ENCODE measurements around the gene OR52R1. TPM values are rescaled to one million over a fixed set of nuclear protein-coding genes. Genes with fewer than 3 reads are reported as not detected.
"Not testable (repeated sequence)": the region's sequence is repeated elsewhere in the genome, so short reads cannot be mapped to it uniquely, and the experiment has no call there.

The OR52R1 gene
- not detected for total RNA-seq

DNA sequence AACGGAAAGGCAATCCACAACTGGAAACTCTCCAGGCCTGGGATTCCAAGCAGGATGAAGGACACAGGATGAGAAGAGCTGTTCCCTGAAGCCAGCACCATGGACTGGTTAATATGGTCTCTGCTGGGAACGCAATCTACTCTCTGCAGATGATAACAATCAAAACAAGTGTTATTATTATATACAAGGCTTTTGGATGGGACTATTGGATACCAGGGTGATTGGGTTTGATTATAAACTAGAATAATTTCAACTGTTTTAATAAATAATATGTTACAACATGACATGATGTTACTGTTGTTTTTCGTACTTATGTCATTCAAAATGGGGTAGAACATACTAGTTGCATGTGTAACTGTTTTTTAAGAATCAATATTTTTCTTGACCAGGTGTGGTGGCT lies at the start of gene OR52R1:
Gene OR52R1, minus strand, starts transcription at position 101 of the 400 bp plus-strand sequence. Its CDS starts 0 bp downstream, at position 101.
- H3K36me3 Mint-ChIP-seq (ENCODE audit: insufficient read depth in 2 of 2) = peaks cover 0 to 1% of the 10 kb centered on the region in 2 donors
- DNase-seq (no peak), ATAC-seq (replicated peaks in 1 of 2) (no peak)
- H3K27ac Mint-ChIP-seq = no peak within 1 kb of the TSS
- no peaks in the 10 kb centered on the region for H3K4me1 Mint-ChIP-seq (ENCODE audit: low read depth)
- no peaks in the 10 kb centered on the region for H3K27me3 Mint-ChIP-seq (ENCODE audit: low read depth)
- H3K9me3 Mint-ChIP-seq = no peaks in the 10 kb centered on the region
- no peak within 1 kb of the TSS for H3K4me3 Mint-ChIP-seq

DNA sequence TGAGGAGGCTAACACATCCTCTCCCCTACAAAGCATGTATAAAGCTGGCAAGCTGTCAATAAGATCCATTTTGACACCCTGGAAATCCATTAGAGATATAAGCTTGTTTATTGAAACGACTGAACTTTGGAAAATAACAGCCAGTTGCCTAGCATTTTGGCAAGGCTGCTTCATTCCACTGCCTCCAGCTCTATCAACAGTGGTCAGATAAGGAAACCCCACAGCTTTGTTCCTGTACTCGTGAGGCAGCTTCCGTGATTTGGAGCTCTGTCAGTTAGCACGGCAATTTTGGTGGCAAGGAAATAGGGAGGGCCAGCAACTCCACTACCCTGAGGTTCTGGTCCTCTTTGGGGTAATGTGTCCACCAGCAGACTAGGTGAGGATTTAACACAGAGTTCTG lies 46.9 kb upstream of the OR52R1 start:
- no peaks in the 10 kb centered on the region for H3K4me1 Mint-ChIP-seq (ENCODE audit: low read depth)
- H3K27ac Mint-ChIP-seq = no peak overlapping the region
- DNase-seq (no peak), ATAC-seq (replicated peaks in 1 of 2) (no peak)
- H3K36me3 Mint-ChIP-seq (ENCODE audit: insufficient read depth in 2 of 2) = no peaks in the 10 kb centered on the region
- no peaks in the 10 kb centered on the region for H3K9me3 Mint-ChIP-seq
- peaks cover 7% of the 10 kb centered on the region for H3K27me3 Mint-ChIP-seq (ENCODE audit: low read depth)
- H3K4me3 Mint-ChIP-seq = no peak overlapping the region

DNA sequence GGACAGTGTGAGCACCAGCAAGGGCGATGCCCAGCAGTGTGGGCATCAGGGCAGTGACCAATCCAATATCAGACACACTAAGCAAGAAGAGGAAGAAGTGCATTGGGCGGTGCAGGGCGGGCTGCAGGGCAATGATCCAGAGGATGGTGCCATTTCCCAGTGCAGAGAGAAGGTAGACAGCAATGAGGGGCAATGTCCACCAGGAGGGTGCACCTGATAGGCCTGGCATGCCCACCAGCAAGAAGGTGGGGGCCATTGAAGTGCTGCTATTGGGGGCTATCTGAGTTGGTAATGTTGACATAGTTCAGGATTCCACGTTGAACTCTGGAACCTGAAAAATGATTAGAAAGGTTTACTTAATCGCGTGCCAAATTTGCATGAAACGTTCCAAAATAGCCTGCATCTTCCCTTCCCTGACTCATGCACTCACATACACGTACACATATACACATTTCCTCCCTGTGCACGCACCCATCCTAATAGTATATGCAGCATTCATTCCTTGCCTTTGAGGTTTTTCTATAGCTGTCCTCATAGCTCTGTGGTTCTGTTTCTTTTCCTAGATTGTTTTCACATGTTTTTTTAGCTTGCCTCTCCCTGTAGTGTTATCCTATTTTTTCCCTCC lies 44.8 kb upstream of the OR52R1 start, which contains the start of gene OR51S1:
Gene OR51S1, minus strand, starts transcription at position 301 of the 625 bp plus-strand sequence. Its CDS starts 0 bp downstream, at position 301.
- Mint-ChIP-seq H3K36me3 (ENCODE audit: insufficient read depth in 2 of 2) (no peaks in the 10 kb centered on the region), H3K9me3 (no peaks in the 10 kb centered on the region), H3K27me3 (ENCODE audit: low read depth) (peaks cover 7% of the 10 kb centered on the region), H3K4me1 (ENCODE audit: low read depth) (no peaks in the 10 kb centered on the region), H3K4me3 (no peak within 1 kb of the TSS), H3K27ac (no peak within 1 kb of the TSS)
- DNase-seq (no peak), ATAC-seq (replicated peaks in 1 of 2) (no peak)

- DNase-seq (no peak), ATAC-seq (replicated peaks in 1 of 2) (no peak)
- H3K27ac Mint-ChIP-seq = no peak overlapping the region
- H3K4me1 Mint-ChIP-seq (ENCODE audit: low read depth) = no peaks in the 10 kb centered on the region
- H3K27me3 Mint-ChIP-seq (ENCODE audit: low read depth) = peaks cover 13% of the 10 kb centered on the region
- H3K4me3 Mint-ChIP-seq = no peak overlapping the region
- no peaks in the 10 kb centered on the region for H3K36me3 Mint-ChIP-seq (ENCODE audit: insufficient read depth in 2 of 2)
- no peaks in the 10 kb centered on the region for H3K9me3 Mint-ChIP-seq
Observed at GRCh38 chr11:4839851-4840549, 35.8 kb upstream of the OR52R1 start.

- no peak for DNase-seq
- no peaks in the 10 kb centered on the region for H3K36me3 Mint-ChIP-seq (ENCODE audit: insufficient read depth in 2 of 2)
- no peaks in the 10 kb centered on the region for H3K4me1 Mint-ChIP-seq (ENCODE audit: low read depth)
- H3K27me3 Mint-ChIP-seq (ENCODE audit: low read depth) = peaks cover 5% of the 10 kb centered on the region
- no peak overlapping the region for H3K4me3 Mint-ChIP-seq
- H3K9me3 Mint-ChIP-seq = no peaks in the 10 kb centered on the region
- H3K27ac Mint-ChIP-seq = no peak overlapping the region
- no peak for ATAC-seq (replicated peaks in 1 of 2)
Observed at GRCh38 chr11:4830909-4831308, 26.7 kb upstream of the OR52R1 start.

GRCh38 chr11:4830346-4830745 lies 26.2 kb upstream of the OR52R1 start:
- Mint-ChIP-seq H3K4me3 (no peak overlapping the region), H3K9me3 (no peaks in the 10 kb centered on the region), H3K27ac (no peak overlapping the region), H3K36me3 (ENCODE audit: insufficient read depth in 2 of 2) (no peaks in the 10 kb centered on the region), H3K27me3 (ENCODE audit: low read depth) (peaks cover 3% of the 10 kb centered on the region), H3K4me1 (ENCODE audit: low read depth) (no peaks in the 10 kb centered on the region)
- ATAC-seq (replicated peaks in 1 of 2) (no peak), DNase-seq (no peak)

- no peak for ATAC-seq (replicated peaks in 1 of 2)
Observed at GRCh38 chr11:4826425-4826824, 22.2 kb upstream of the OR52R1 start.

GRCh38 chr11:4825132-4825531 lies 21.0 kb upstream of the OR52R1 start:
- Mint-ChIP-seq H3K27ac (no peak overlapping the region), H3K27me3 (ENCODE audit: low read depth) (peaks cover 7% of the 10 kb centered on the region), H3K4me3 (no peak overlapping the region), H3K36me3 (ENCODE audit: insufficient read depth in 2 of 2) (no peaks in the 10 kb centered on the region), H3K4me1 (ENCODE audit: low read depth) (no peaks in the 10 kb centered on the region), H3K9me3 (no peaks in the 10 kb centered on the region)
- DNase-seq = no peak
- no peak for ATAC-seq (replicated peaks in 1 of 2)

More at GRCh38 chr11:4826425-4826824, 22.2 kb upstream of the OR52R1 start:
- Mint-ChIP-seq H3K36me3 (ENCODE audit: insufficient read depth in 2 of 2) (no peaks in the 10 kb centered on the region), H3K4me1 (ENCODE audit: low read depth) (no peaks in the 10 kb centered on the region), H3K4me3 (no peak overlapping the region), H3K9me3 (no peaks in the 10 kb centered on the region), H3K27ac (no peak overlapping the region), H3K27me3 (ENCODE audit: low read depth) (peaks cover 7% of the 10 kb centered on the region)
- DNase-seq = no peak

DNA sequence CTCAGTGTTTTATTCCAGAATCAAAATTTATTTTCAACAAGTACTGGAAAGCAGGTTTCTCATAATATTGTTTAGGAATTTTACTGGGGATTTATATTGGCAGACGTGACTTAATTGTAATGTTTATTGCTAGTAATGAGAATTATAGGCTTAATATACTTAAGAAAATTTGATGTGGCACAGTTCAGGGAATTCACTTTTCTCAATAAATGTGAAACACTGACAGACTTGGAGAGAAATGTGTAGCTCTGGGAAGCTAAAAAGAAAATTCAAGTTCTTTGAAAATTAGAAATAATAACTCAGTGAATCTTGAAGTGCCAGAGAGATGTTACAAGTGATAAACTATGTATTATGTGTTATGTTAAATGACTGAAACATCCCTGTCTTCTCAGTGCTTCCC lies 16.8 kb upstream of the OR52R1 start, which contains the start of gene OR51F2:
Gene OR51F2, plus strand, starts transcription at position 301 of the 400 bp plus-strand sequence. CDS start 101 bp downstream, outside the sequence.
- Mint-ChIP-seq H3K27ac (no peak within 1 kb of the TSS), H3K4me3 (no peak within 1 kb of the TSS), H3K4me1 (ENCODE audit: low read depth) (no peaks in the 10 kb centered on the region), H3K36me3 (ENCODE audit: insufficient read depth in 2 of 2) (no peaks in the 10 kb centered on the region), H3K9me3 (no peaks in the 10 kb centered on the region), H3K27me3 (ENCODE audit: low read depth) (peaks cover 7% of the 10 kb centered on the region)
- ATAC-seq (replicated peaks in 1 of 2) (no peak), DNase-seq (no peak)

GRCh38 chr11:4809246-4809645 lies 5.1 kb upstream of the OR52R1 start:
- Mint-ChIP-seq H3K9me3 (no peaks in the 10 kb centered on the region), H3K4me3 (no peak overlapping the region), H3K36me3 (ENCODE audit: insufficient read depth in 2 of 2) (no peaks in the 10 kb centered on the region), H3K4me1 (ENCODE audit: low read depth) (no peaks in the 10 kb centered on the region), H3K27ac (no peak overlapping the region), H3K27me3 (ENCODE audit: low read depth) (no peaks in the 10 kb centered on the region)
- no peak for ATAC-seq (replicated peaks in 1 of 2)
- DNase-seq = no peak

DNA sequence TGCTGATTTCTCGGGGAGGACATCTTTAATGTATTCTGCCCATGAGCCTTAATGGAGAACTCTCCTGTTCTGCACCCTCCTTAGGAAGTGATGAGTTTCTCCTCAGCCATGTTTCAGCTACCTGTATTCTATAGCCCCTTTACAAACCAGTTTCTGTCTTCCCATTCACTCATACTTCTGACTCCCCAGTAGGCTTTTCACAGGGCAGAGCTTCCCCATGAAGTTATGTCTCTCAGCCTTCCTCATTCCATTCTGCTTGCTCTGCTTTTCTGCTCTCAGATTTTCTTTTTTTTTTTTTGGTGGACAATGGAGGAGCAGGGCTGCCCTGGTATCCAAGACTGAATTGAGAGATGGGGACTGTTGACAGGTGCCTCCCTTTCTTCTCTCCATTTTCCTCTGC lies 4.3 kb upstream of the OR52R1 start:
- no peaks in the 10 kb centered on the region for H3K9me3 Mint-ChIP-seq
- H3K4me3 Mint-ChIP-seq = no peak overlapping the region
- H3K36me3 Mint-ChIP-seq (ENCODE audit: insufficient read depth in 2 of 2) = no peaks in the 10 kb centered on the region
- H3K4me1 Mint-ChIP-seq (ENCODE audit: low read depth) = no peaks in the 10 kb centered on the region
- no peak for ATAC-seq (replicated peaks in 1 of 2)
- H3K27ac Mint-ChIP-seq = no peak overlapping the region
- H3K27me3 Mint-ChIP-seq (ENCODE audit: low read depth) = no peaks in the 10 kb centered on the region
- no peak for DNase-seq

- not testable (repeated sequence) for H3K27ac Mint-ChIP-seq; DNase-seq; H3K9me3 Mint-ChIP-seq; H3K4me3 Mint-ChIP-seq; ATAC-seq (replicated peaks in 1 of 2); H3K4me1 Mint-ChIP-seq (ENCODE audit: low read depth); H3K36me3 Mint-ChIP-seq (ENCODE audit: insufficient read depth in 2 of 2); H3K27me3 Mint-ChIP-seq (ENCODE audit: low read depth)
Observed at GRCh38 chr11:4801316-4801715, 2.9 kb downstream of the OR52R1 start.

- Mint-ChIP-seq H3K4me3 (no peak overlapping the region), H3K4me1 (ENCODE audit: low read depth) (no peaks in the 10 kb centered on the region), H3K9me3 (no peaks in the 10 kb centered on the region), H3K27ac (no peak overlapping the region), H3K36me3 (ENCODE audit: insufficient read depth in 2 of 2) (peaks cover 0 to 1% of the 10 kb centered on the region in 2 donors), H3K27me3 (ENCODE audit: low read depth) (no peaks in the 10 kb centered on the region)
- peak in 1 of 2 donors; percentile 47 for ATAC-seq (replicated peaks in 1 of 2)
- DNase-seq = no peak
Observed at GRCh38 chr11:4798427-4799183, 5.6 kb downstream of the OR52R1 start.
